SJSA1 (cell line): Measurements from ENCODE around the gene SGPL1. TPM values are rescaled to one million over a fixed set of nuclear protein-coding genes. Genes with fewer than 3 reads are reported as not detected.
A peak's percentile ranks its signal among the peaks of the same experiment; 100 is the strongest.
"Not testable (repeated sequence)": the region's sequence is repeated elsewhere in the genome, so short reads cannot be mapped to it uniquely, and the experiment has no call there.

Experiments
- DNase-seq, 2 experiments: peaks; one replicate each; pipeline ENCODE4 v3.0.0-alpha.2; 2015 to 2020; ENCODE audit warnings: low spot score in 2 of 2, low read depth in 1 of 2
- H3K27ac ChIP-seq: fragments of 250-450 bp; sonication (Bioruptor Pico); 2 replicates; pipeline ENCODE4 v1.5.1; 2020; ENCODE audit warnings: mild to moderate bottlenecking, moderate library complexity
- H3K27me3 ChIP-seq: fragments of 250-450 bp; sonication (Bioruptor Pico); replicated peaks from 2 replicates; pipeline ENCODE4 v1.5.1; 2020; ENCODE audit warnings: mild to moderate bottlenecking, moderate library complexity
- H3K36me3 ChIP-seq: fragments of 250-450 bp; sonication (Bioruptor Pico); 2 replicates; pipeline ENCODE4 v1.5.1; 2020; ENCODE audit warnings: mild to moderate bottlenecking
- H3K4me1 ChIP-seq: fragments of 250-450 bp; sonication (Bioruptor Pico); replicated peaks from 2 replicates; pipeline ENCODE4 v1.6.1; 2021; ENCODE audit warnings: mild to moderate bottlenecking
- H3K4me3 ChIP-seq: fragments of 250-450 bp; sonication (Bioruptor Pico); 2 replicates; pipeline ENCODE4 v1.5.1; 2020; ENCODE audit warnings: mild to moderate bottlenecking
- H3K9me3 ChIP-seq: fragments of 250-450 bp; sonication (Bioruptor Pico); replicated peaks from 2 replicates; pipeline ENCODE4 v1.5.1; 2020; ENCODE audit warnings: mild to moderate bottlenecking
- total RNA-seq: library from RNA; depleted of rRNA; stranded (reverse); fragments of >200 nt; shearing (Covaris generic); gene quantifications from 2 replicates; pipeline ENCODE4 v1.2.3, GENCODE V29; 2014

SGPL1 gene
- total RNA-seq, 1 experiment from 2014 or later = 58.3 TPM

DNA sequence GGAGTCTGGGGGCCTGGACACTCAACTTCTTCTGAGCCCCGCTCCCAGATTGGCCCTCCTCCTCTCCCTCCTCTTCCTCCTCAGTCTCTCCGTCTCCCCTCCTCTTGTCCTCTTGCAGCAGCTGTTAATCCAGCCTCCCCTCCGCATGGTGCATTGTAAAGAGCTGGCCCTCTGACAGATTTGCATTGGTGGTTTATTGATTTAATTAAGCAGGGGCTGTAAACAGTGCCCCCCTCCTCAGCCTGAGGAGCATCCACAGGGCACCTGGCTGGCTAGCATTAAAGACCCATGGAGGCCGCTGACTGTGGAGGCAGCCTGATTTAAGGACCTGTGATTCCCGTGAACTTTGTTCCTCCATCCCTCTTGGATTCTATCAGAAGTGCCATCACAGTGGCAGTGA lies 101.5 kb downstream of the SGPL1 start:
- Histone ChIP-seq H3K27me3 (peaks cover 19% of the 10 kb centered on the region), H3K9me3 (no peaks in the 10 kb centered on the region), H3K27ac (no peak overlapping the region), H3K4me1 (no peaks in the 10 kb centered on the region), H3K4me3 (no peak overlapping the region), H3K36me3 (no peaks in the 10 kb centered on the region)
- DNase-seq = no peak

GRCh38 chr10:70917635-70918034 lies 101.9 kb downstream of the SGPL1 start:
- H3K27me3 ChIP-seq = peaks cover 19% of the 10 kb centered on the region
- DNase-seq = no peak

GRCh38 chr10:70918851-70919530 lies 103.2 kb downstream of the SGPL1 start:
- H3K9me3 ChIP-seq = no peaks in the 10 kb centered on the region
- no peaks in the 10 kb centered on the region for H3K36me3 ChIP-seq
- peaks cover 17% of the 10 kb centered on the region for H3K27me3 ChIP-seq
- no peak overlapping the region for H3K27ac ChIP-seq
- H3K4me1 ChIP-seq = no peaks in the 10 kb centered on the region
- DNase-seq = no peak
- H3K4me3 ChIP-seq = no peak overlapping the region

More at GRCh38 chr10:70917635-70918034, 101.9 kb downstream of the SGPL1 start:
- H3K9me3 ChIP-seq = no peaks in the 10 kb centered on the region
- no peak overlapping the region for H3K4me3 ChIP-seq
- no peak overlapping the region for H3K27ac ChIP-seq
- no peaks in the 10 kb centered on the region for H3K4me1 ChIP-seq
- H3K36me3 ChIP-seq = no peaks in the 10 kb centered on the region

DNA sequence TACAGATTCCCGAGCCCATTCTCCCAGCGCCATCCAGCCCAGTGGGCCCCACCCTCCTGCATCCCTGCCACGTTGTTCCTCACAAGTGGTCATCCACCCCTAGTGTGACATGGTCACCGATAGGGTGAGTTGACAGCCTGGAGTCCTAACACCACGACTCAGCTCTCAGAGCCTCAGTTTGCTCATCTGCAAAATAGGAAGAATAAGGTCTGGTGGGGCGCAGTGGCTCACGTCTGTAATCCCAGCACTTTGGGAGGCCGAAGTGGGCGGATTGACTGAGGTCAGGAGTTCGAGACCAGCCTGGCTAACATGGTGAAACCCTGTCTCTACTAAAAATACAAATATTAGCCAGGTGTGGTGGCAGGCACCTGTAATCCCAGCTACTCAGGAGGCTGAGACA lies 104.2 kb downstream of the SGPL1 start:
- not testable (repeated sequence) for H3K4me3 ChIP-seq, H3K9me3 ChIP-seq, H3K4me1 ChIP-seq, H3K36me3 ChIP-seq, H3K27ac ChIP-seq, DNase-seq
- H3K27me3 ChIP-seq = peaks cover 17% of the 10 kb centered on the region

GRCh38 chr10:70920519-70920918 lies 104.8 kb downstream of the SGPL1 start:
- H3K27me3 ChIP-seq = peaks cover 17% of the 10 kb centered on the region
- H3K36me3 ChIP-seq = no peaks in the 10 kb centered on the region
- DNase-seq = no peak
- no peaks in the 10 kb centered on the region for H3K9me3 ChIP-seq
- H3K4me3 ChIP-seq = no peak overlapping the region
- H3K4me1 ChIP-seq = no peaks in the 10 kb centered on the region
- H3K27ac ChIP-seq = no peak overlapping the region

DNA sequence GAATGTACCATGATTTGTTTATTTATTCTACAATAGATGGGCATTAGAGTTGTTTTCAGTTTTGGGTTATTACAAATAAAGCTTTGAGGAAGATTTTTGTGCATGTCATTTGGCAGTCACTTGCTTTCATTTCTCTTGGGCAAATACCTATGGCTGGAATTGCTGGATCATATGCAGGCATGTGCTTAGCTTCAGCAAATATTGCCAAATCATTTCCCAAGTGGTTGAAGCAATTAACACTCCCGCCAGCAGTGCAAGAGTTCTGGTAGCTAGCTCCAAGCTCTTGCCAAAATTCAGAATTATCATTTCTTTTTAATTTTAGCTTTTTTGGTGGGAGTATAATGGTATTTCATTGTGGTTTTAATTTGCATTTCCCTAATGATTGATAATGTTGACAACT lies 105.5 kb downstream of the SGPL1 start:
- H3K27me3 ChIP-seq = peaks cover 17% of the 10 kb centered on the region
- no peak for DNase-seq
- H3K4me3 ChIP-seq = no peak overlapping the region
- H3K27ac ChIP-seq = no peak overlapping the region
- H3K4me1 ChIP-seq = no peaks in the 10 kb centered on the region
- H3K36me3 ChIP-seq = no peaks in the 10 kb centered on the region
- no peaks in the 10 kb centered on the region for H3K9me3 ChIP-seq

DNA sequence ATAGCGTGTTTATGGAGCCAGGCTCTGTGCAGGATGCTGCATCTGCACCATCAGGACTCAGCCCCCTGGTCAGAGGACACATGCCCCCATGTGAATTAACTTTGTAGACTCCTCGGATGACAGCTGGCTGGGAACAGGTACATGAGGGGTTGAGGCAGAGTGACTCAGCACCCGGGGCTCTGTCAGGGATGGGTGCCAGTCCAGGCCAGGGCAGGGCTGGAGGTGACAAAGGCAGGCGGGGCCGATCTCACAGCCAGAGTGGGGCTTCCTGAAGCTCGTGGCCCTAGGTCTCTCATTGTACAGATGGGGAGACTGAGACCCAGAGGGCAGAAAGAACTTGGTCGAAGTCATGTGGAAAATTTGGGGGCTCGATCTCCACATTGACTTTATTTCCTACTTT lies 107.9 kb downstream of the SGPL1 start:
- Histone ChIP-seq H3K27ac (no peak overlapping the region), H3K4me3 (no peak overlapping the region), H3K27me3 (peaks cover 9% of the 10 kb centered on the region), H3K9me3 (no peaks in the 10 kb centered on the region), H3K36me3 (no peaks in the 10 kb centered on the region), H3K4me1 (no peaks in the 10 kb centered on the region)
- no peak for DNase-seq

DNA sequence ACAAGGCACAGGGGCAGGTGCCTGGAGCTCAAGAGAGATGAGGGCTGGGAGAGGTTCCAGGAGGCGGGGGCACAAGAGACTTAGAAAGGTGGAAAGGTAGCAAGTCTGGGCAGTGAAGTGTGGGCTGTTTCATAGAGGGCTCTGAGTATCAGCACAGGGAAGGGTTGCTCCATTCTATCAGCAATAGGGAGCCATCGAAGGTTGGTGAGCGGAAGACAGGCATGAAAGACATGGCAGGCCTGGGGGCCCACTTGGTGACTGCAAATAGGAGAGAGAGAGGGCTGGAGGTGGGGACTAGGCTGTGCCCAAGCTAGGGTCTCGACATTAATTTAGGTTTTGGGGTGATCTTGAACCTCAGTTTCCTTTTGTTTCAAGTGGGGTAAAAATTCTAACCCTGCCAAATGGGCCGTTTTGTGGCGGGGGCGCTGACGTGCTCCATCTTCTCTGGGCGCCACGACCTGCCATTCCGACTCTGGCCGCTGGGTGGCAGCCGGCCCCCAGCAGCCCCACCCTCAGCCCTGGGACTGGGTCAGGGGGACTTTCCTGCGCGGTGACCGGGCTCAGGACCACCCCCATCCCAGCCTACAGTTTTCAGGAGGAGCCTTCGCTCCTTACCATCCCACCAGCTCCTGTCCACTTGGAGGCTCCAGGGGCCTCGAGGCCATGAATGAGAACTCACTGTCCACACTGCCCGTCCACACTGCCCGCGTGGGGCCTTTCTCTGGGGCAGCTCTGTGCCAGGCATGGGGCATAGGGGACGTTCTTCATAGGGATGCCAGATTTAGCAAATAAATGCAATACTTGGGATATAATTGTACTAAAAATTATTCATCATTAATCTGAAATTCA lies 109.9 kb downstream of the SGPL1 start:
- Histone ChIP-seq H3K27ac (no peak overlapping the region), H3K36me3 (no peaks in the 10 kb centered on the region), H3K4me1 (no peaks in the 10 kb centered on the region), H3K9me3 (no peaks in the 10 kb centered on the region), H3K27me3 (peaks cover 9% of the 10 kb centered on the region), H3K4me3 (no peak overlapping the region)
- DNase-seq = peak; percentile 27 to 55

DNA sequence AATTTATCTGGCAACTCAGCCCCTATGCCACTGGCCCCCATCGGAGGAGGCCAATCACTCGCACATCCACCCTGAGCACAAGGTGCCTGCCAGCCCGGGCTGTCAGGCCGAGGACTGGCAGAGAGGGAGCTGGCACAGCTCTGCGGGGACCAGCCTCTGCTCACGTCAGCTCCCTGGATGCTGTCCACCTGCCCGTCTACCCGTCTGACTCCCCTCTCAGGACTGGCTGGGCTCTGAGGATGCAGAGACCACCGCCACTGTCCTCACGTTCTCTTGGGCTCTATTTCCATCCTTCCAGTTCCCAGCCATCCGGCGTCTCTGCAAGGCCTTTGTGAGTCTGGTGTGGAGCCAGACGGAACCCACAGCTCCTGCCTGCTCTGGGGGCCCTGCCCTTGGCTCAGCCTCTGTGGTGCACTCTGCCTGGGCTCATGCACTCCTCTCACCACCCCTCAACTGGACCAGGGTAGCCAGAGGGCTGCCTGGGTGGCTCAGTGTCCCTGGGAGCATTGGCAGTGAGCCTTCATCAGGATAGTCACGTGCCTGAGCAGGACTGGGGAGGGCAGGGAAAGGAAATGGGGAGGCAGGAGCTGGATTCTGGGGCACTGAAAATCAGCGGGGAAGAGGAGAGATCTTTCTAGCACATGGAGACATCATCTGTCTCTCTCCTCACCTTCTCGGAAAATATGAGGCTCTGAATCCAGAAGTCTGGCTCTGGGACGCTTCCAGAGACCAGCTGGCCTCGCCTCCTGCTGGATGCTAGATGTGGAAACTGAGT lies 110.7 kb downstream of the SGPL1 start:
- no peak for DNase-seq
- H3K27me3 ChIP-seq = peaks cover 3% of the 10 kb centered on the region
- H3K4me3 ChIP-seq = no peak overlapping the region
- no peaks in the 10 kb centered on the region for H3K9me3 ChIP-seq
- H3K36me3 ChIP-seq = no peaks in the 10 kb centered on the region
- no peak overlapping the region for H3K27ac ChIP-seq
- H3K4me1 ChIP-seq = no peaks in the 10 kb centered on the region

- Histone ChIP-seq H3K4me3 (no peak overlapping the region), H3K9me3 (no peaks in the 10 kb centered on the region), H3K27ac (no peak overlapping the region), H3K4me1 (no peaks in the 10 kb centered on the region), H3K27me3 (peaks cover 7% of the 10 kb centered on the region), H3K36me3 (no peaks in the 10 kb centered on the region)
- no peak for DNase-seq
These were observed 111.6 kb downstream of the SGPL1 start for GRCh38 chr10:70927189-70927943.

DNA sequence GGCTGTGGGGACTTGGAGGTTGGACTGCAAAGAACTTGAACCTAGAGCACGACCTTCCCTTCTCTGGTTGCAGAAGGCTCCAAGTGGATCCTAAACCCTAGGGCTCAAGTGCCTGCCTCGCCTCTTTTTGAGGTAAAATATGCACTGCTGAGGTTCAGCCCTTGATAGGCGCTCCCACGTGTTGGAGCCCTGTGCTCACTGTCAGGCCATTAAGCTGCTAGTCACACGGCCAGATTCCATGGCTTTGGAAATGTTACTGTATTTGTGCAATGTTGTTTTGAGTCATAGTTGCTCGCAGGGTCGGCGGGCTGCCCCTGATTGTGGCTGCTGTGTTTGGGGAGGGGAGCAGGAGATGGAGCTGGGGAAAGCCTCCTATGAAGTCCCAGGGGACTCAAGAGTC lies 112.4 kb downstream of the SGPL1 start:
- Histone ChIP-seq H3K9me3 (no peaks in the 10 kb centered on the region), H3K4me1 (no peaks in the 10 kb centered on the region), H3K27me3 (peaks cover 7% of the 10 kb centered on the region), H3K4me3 (no peak overlapping the region), H3K36me3 (no peaks in the 10 kb centered on the region), H3K27ac (no peak overlapping the region)
- no peak for DNase-seq

GRCh38 chr10:70930263-70931000 lies 114.7 kb downstream of the SGPL1 start:
- Histone ChIP-seq H3K36me3 (no peaks in the 10 kb centered on the region), H3K4me1 (no peaks in the 10 kb centered on the region), H3K27me3 (peaks cover 7% of the 10 kb centered on the region), H3K9me3 (no peaks in the 10 kb centered on the region), H3K4me3 (no peak overlapping the region), H3K27ac (no peak overlapping the region)
- no peak for DNase-seq
